Endothelial cell of umbilical vein (primary cell): ENCODE results near the gene SFI1. TPM values are rescaled to one million over a fixed set of nuclear protein-coding genes. Genes with fewer than 3 reads are reported as not detected.

Source experiments
- BruUV-seq: library from RNA; stranded (reverse); fragments of 400-500 nt; replicated peaks from 2 replicates; lab custom pipeline; 2021; lab: Mats Ljungman, UMichigan
- CTCF ChIA-PET: fragments of 300-600, 350-600 bp; sonication (Branson Sonifier 250); formaldehyde crosslinking; loops from one replicate; lab custom pipeline; 2021; ENCODE audit warnings: antibody characterized with exemption, inconsistent platforms; lab: Charles Lee
- POLR2A ChIA-PET: fragments of 300-600, 350-600 bp; sonication (Branson Sonifier 250); formaldehyde crosslinking; loops from one replicate; lab custom pipeline; 2021; ENCODE audit warnings: antibody characterized with exemption, inconsistent platforms; lab: Charles Lee
- DNase-seq: peaks from one replicate; pipeline ENCODE4 v3.0.0-alpha.2; 2011; ENCODE audit warnings: low read depth, low spot score
- FAIRE-seq: peaks from 2 replicates; lab custom pipeline; 2011; peaks lifted over from hg19 to GRCh38; lab: Jason Lieb, UNC
- H2AFZ ChIP-seq: 2 replicates; pipeline ENCODE4 v1.6.0; 2012; ENCODE audit warnings: low read depth, low read length, control low read depth, inconsistent platforms
- H3K27ac ChIP-seq: 2 replicates; pipeline ENCODE4 v1.5.1; 2011; ENCODE audit warnings: low read depth, mild to moderate bottlenecking, control low read depth, low read length, moderate library complexity; ENCODE audit not compliant: insufficient read depth
- H3K27me3 ChIP-seq, 2 experiments: 2 replicates each; pipeline versions ENCODE4 v1.6.0 to v1.6.1; 2011; ENCODE audit warnings: low read length in 2 of 2, mixed read lengths in 1 of 2; ENCODE audit not compliant: control insufficient read depth in 2 of 2, insufficient read depth in 2 of 2
- H3K36me3 ChIP-seq, 2 experiments: 2 replicates in 1 of 2; 3 replicates in 1 of 2; pipeline ENCODE4 v1.5.1; 2011; ENCODE audit warnings: low read length in 2 of 2, mild to moderate bottlenecking in 1 of 2, moderate library complexity in 1 of 2; ENCODE audit not compliant: control insufficient read depth in 2 of 2, insufficient read depth in 2 of 2; ENCODE audit errors: extremely low read depth in 1 of 2
- H3K4me1 ChIP-seq: 3 replicates; pipeline ENCODE4 v1.5.1; 2011; ENCODE audit warnings: mild to moderate bottlenecking, low read length; ENCODE audit not compliant: control insufficient read depth, insufficient read depth; ENCODE audit errors: extremely low read depth
- H3K4me2 ChIP-seq: 2 replicates; pipeline ENCODE4 v1.6.1; 2011; ENCODE audit warnings: low read length, control low read depth, mixed read lengths; ENCODE audit not compliant: insufficient read depth
- H3K4me3 ChIP-seq, 3 experiments: fragments of 200-600 bp in 1 of 3; sonication (generic), shearing (Covaris generic) in 1 of 3; replicated peaks in 1 of 3; 2 replicates each; pipeline ENCODE4 v1.5.1; 2011 to 2016; ENCODE audit warnings: control low read depth in 3 of 3, low read length in 3 of 3, mild to moderate bottlenecking in 2 of 3, inconsistent platforms in 1 of 3, low read depth in 1 of 3, moderate library complexity in 1 of 3; ENCODE audit not compliant: insufficient read depth in 1 of 3
- H3K79me2 ChIP-seq: 2 replicates; pipeline ENCODE4 v1.6.0; 2012; ENCODE audit warnings: low read length, inconsistent platforms; ENCODE audit not compliant: control insufficient read depth, insufficient read depth
- H3K9ac ChIP-seq: replicated peaks from 2 replicates; pipeline ENCODE3; 2011; ENCODE audit warnings: low read length, control low read depth; ENCODE audit not compliant: insufficient read depth; ENCODE audit errors: extremely low read depth
- H3K9me1 ChIP-seq: replicated peaks from 3 replicates; pipeline ENCODE4 v1.6.0; 2011; ENCODE audit warnings: mild to moderate bottlenecking, low read length; ENCODE audit not compliant: control insufficient read depth, insufficient read depth; ENCODE audit errors: extremely low read depth
- H3K9me3 ChIP-seq: replicated peaks from 2 replicates; pipeline ENCODE4 v1.5.1; 2012; ENCODE audit warnings: low read length, inconsistent platforms; ENCODE audit not compliant: control insufficient read depth, insufficient read depth
- H4K20me1 ChIP-seq: replicated peaks from 2 replicates; pipeline ENCODE3; 2011; ENCODE audit warnings: mild to moderate bottlenecking, low read length; ENCODE audit not compliant: control insufficient read depth, insufficient read depth; ENCODE audit errors: extremely low read depth
- CTCF ChIP-seq, 2 donors: IDR thresholded peaks; 1 replicate in 1 of 2; 2 replicates in 1 of 2; pipeline ENCODE4 v1.5.1; 2011; ENCODE audit warnings: low read length in 2 of 2, mild to moderate bottlenecking in 2 of 2, moderate library complexity in 2 of 2, control low read depth in 1 of 2, inconsistent platforms in 1 of 2, low read depth in 1 of 2; ENCODE audit not compliant: insufficient read depth in 1 of 2; ENCODE audit errors: extremely low read depth in 1 of 2
- EZH2 ChIP-seq: IDR thresholded peaks from 2 replicates; pipeline ENCODE4 v1.6.1; 2012; ENCODE audit warnings: borderline replicate concordance, low read depth, mild to moderate bottlenecking, moderate library complexity, low read length, inconsistent platforms; ENCODE audit not compliant: severe bottlenecking
- FOS ChIP-seq: IDR thresholded peaks from 2 replicates; pipeline ENCODE4 v1.6.1; 2011; ENCODE audit warnings: mild to moderate bottlenecking, low read length, moderate library complexity, borderline replicate concordance; ENCODE audit not compliant: insufficient read depth
- GATA2 ChIP-seq: IDR thresholded peaks from 2 replicates; pipeline ENCODE4 v1.7.0; 2011; ENCODE audit warnings: low read depth, mild to moderate bottlenecking, moderate library complexity, mixed read lengths, low read length; ENCODE audit not compliant: insufficient read length, insufficient read depth
- JUN ChIP-seq: IDR thresholded peaks from 2 replicates; pipeline ENCODE4 v1.6.1; 2011; ENCODE audit warnings: borderline replicate concordance, low read depth; ENCODE audit not compliant: insufficient read length, insufficient read depth
- MYC ChIP-seq: IDR thresholded peaks from one replicate; pipeline ENCODE4 v1.6.1; 2011; ENCODE audit warnings: mild to moderate bottlenecking, low read depth, low read length
- POLR2A ChIP-seq: IDR thresholded peaks from 2 replicates; pipeline ENCODE4 v1.6.1; 2012; ENCODE audit warnings: low read depth, mild to moderate bottlenecking, control low read depth, low read length
- POLR2AphosphoS5 ChIP-seq: IDR thresholded peaks from 2 replicates; pipeline ENCODE4 v1.6.1; 2012; ENCODE audit warnings: low read depth, mild to moderate bottlenecking, control low read depth, low read length, moderate library complexity; ENCODE audit not compliant: insufficient read depth
- dilution Hi-C: fragments of 300-500 bp; cut with MboI; formaldehyde crosslinking; loops from one replicate; pipeline ENCODE4 v1.15.0; 2019; ENCODE audit warnings: low sequenced_read_pairs; ENCODE audit not compliant: extremely low pct_ligation_motif_present
- intact Hi-C: fragments of 100-400 bp; cut with micrococcal nuclease; formaldehyde crosslinking; loops from one replicate; pipeline ENCODE4 v1.10.0; 2022
- polyA plus RNA-seq, 4 experiments: library from polyadenylated mRNA; depleted of rRNA in 3 of 4; stranded (reverse) in 3 of 4; unstranded in 1 of 4; fragments of >200 nt; gene quantifications; 2 replicates each; pipeline versions ENCODE4 v1.2.1 to v1.2.3, GENCODE V29; 2011 to 2012; ENCODE audit warnings: missing spikeins in 1 of 4
- total RNA-seq: library from RNA; stranded (reverse); gene quantifications from 2 replicates; pipeline ENCODE4 v1.2.3, GENCODE V29; 2021
- TF ChIP-seq, protein P1 (sequence below): IDR thresholded peaks from 2 replicates; pipeline ENCODE4 v1.6.1; 2011; ENCODE audit not compliant: insufficient read depth, insufficient read length

SFI1 gene
- total and polyA plus RNA-seq, 2 donors (not counting 3 experiments of a cell fraction or from before 2014, with no cell fraction given), result 12.5 to 46.4 TPM

DNA sequence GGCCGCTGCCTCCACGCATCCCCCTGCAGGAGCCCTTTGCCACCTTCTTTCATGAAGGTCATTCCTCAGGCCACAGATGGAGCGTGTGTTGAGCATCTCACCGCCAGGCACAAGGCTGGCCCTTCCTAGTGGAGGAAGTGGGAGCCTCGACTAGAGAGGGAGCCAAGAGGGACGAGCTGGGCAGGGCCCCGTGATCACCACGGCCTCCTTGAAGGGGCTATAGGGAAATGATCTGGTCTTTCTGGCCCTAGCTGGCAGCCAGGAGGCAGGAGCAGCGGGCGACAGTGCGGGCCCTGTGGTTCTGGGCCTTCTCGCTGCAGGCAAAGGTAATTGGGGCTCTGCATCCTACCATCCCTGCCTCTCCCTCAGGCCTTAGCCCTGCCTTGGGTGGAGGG, 116.6 kb downstream of the SFI1 start:
- DNase-seq (no peak), FAIRE-seq (no peak)
- no peak overlapping the region for H3K4me2 ChIP-seq
- no peaks in the 10 kb centered on the region for H3K9me1 ChIP-seq
- dilution Hi-C loops, result no loop called here
- CTCF ChIA-PET, result interaction anchor here (1.1 to 1.4 kb wide), 2 partner anchors 9 to 52 kb away, joined by 3 to 6 read pairs; no protein-coding TSS in a partner anchor
- no peaks in the 10 kb centered on the region for H3K27me3 ChIP-seq
- no peak overlapping the region for H3K4me3 ChIP-seq
- H3K36me3 ChIP-seq, result peaks cover 2 to 6% of the 10 kb centered on the region in 2 experiments
- intact Hi-C loops, result no loop called here
- H4K20me1 ChIP-seq, result no peaks in the 10 kb centered on the region
- H3K4me1 ChIP-seq, result peaks cover 6% of the 10 kb centered on the region
- H3K9me3 ChIP-seq, result no peaks in the 10 kb centered on the region
- H3K9ac ChIP-seq, result no peak overlapping the region
- POLR2A ChIA-PET, result interaction anchor here (0.7 kb wide), 1 partner anchor 35 kb away, joined by 3 read pairs; no protein-coding TSS in a partner anchor
- TF ChIP-seq FOS, result no peak
- TF ChIP-seq JUN, result no peak
- TF ChIP-seq EZH2, result no peak
- TF ChIP-seq POLR2AphosphoS5, result no peak
- no peak for TF ChIP-seq MYC
- TF ChIP-seq, protein P1, sequence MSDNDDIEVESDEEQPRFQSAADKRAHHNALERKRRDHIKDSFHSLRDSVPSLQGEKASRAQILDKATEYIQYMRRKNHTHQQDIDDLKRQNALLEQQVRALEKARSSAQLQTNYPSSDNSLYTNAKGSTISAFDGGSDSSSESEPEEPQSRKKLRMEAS, result no peak
- TF ChIP-seq CTCF (IDR thresholded peaks at IDR 0.05; ENCODE audit: extremely low read depth in 1 of 2, insufficient read depth in 1 of 2, low read depth in 1 of 2, low read length in 2 of 2), result no peak
- no peak for TF ChIP-seq GATA2
- no peak for TF ChIP-seq POLR2A
- no peak overlapping the region for H3K27ac ChIP-seq
- H3K79me2 ChIP-seq, result no peaks in the 10 kb centered on the region
- no TSS peak for BruUV-seq
- H2AFZ ChIP-seq, result no peak overlapping the region
